SK-N-SH treated with all-trans-retinoic acid at 6 μM for 48 hours (cell line): ENCODE results near the gene OR51D1.

Experiments used
- CSDC2 ChIP-seq: fragments of 250-450 bp; sonication (Bioruptor Pico); IDR thresholded peaks from 2 replicates; pipeline ENCODE4 v1.5.0; 2020; ENCODE audit warnings: mild to moderate bottlenecking, moderate library complexity
- GLIS3 ChIP-seq: fragments of 250-450 bp; sonication (Bioruptor Pico); IDR thresholded peaks from 2 replicates; pipeline ENCODE4 v1.5.0; 2020; ENCODE audit warnings: mild to moderate bottlenecking, moderate library complexity
- RARB ChIP-seq: fragments of 250-450 bp; sonication (Bioruptor Pico); IDR thresholded peaks from 2 replicates; pipeline ENCODE4 v1.8.0; 2021; ENCODE audit warnings: mild to moderate bottlenecking, moderate library complexity
- SNAI2 ChIP-seq: fragments of 250-450 bp; sonication (Bioruptor Pico); IDR thresholded peaks from 2 replicates; pipeline ENCODE4 v1.5.0; 2020; ENCODE audit warnings: mild to moderate bottlenecking, moderate library complexity
- TCF4 ChIP-seq: fragments of 250-450 bp; sonication (Bioruptor Pico); IDR thresholded peaks from 2 replicates; pipeline ENCODE4 v1.8.0; 2021; ENCODE audit warnings: mild to moderate bottlenecking, moderate library complexity, borderline replicate concordance
- TOX ChIP-seq: fragments of 250-450 bp; sonication (Bioruptor Pico); IDR thresholded peaks from 2 replicates; pipeline ENCODE4 v1.8.0; 2021; ENCODE audit warnings: mild to moderate bottlenecking, moderate library complexity, borderline replicate concordance
- ZFP30 ChIP-seq: fragments of 450-650 bp; formaldehyde crosslinking; IDR thresholded peaks from 2 replicates; pipeline ENCODE4 v1.5.0; 2022; ENCODE audit warnings: mild to moderate bottlenecking, moderate library complexity
- ZNF565 ChIP-seq: fragments of 450-650 bp; formaldehyde crosslinking; conservative IDR thresholded peaks from 2 replicates; pipeline ENCODE4 v1.5.0; 2020; ENCODE audit warnings: low read depth, mild to moderate bottlenecking, moderate library complexity
- ZNF70 ChIP-seq: fragments of 450-650 bp; formaldehyde crosslinking; IDR thresholded peaks from 2 replicates; pipeline ENCODE4 v1.5.0; 2020; ENCODE audit warnings: mild to moderate bottlenecking, moderate library complexity
- ZNF8 ChIP-seq: fragments of 450-650 bp; formaldehyde crosslinking; IDR thresholded peaks from 2 replicates; pipeline ENCODE4 v1.5.0; 2020; ENCODE audit warnings: mild to moderate bottlenecking, moderate library complexity
- TF ChIP-seq, protein P1 (sequence below): fragments of 250-450 bp; sonication (Bioruptor Pico); IDR thresholded peaks from 2 replicates; pipeline ENCODE4 v1.8.0; 2020; ENCODE audit warnings: mild to moderate bottlenecking, moderate library complexity, borderline replicate concordance
- TF ChIP-seq, protein P2 (sequence below): fragments of 250-450 bp; sonication (Bioruptor Pico); IDR thresholded peaks from 2 replicates; pipeline ENCODE4 v1.5.1; 2020; ENCODE audit warnings: low read depth, mild to moderate bottlenecking, moderate library complexity
- TF ChIP-seq, protein P3 (sequence below): fragments of 250-450 bp; sonication (Bioruptor Pico); IDR thresholded peaks from 2 replicates; pipeline ENCODE4 v1.5.1; 2021; ENCODE audit warnings: mild to moderate bottlenecking, moderate library complexity

DNA sequence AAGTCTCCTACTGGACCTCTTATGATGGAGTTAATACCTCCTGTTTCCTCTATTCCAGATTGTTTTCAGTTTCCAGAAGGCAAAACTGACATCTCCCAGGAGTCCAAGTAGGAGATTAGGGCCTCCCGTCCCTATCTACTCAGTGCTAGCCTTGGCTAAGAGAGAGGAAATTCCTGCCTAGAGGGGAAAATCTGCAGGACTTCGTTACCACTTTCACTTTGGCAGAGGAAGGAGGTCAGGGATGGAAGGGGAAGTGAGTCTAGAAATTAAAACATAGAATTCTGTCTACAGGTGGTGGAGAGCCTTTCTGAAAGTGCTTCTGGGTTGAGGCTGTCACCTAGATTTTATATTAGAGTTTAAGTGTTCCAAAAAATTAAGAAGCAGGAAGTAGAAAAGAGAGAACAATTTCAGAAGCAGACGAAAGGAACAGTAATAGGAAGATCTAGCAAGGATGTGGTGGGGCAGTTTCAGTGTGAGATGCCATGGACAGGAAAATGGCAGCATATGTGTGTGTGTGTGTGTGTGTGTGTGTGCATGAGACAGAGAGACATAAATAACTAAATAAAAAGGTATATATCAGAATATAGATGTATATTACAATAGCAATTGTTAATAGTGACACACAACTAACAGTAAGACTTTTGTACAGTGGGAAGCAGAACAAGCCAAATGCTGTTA is 26.9 kb upstream of the OR51D1 start:
- TF ChIP-seq ZFP30 (CRISPR knock-in tag) (no peak), TOX (no peak), RARB (CRISPR knock-in tag) (no peak), ZNF70 (CRISPR knock-in tag) (no peak), CSDC2 (CRISPR knock-in tag) (no peak), SNAI2 (CRISPR knock-in tag) (no peak), ZNF8 (CRISPR knock-in tag) (no peak), TCF4 (CRISPR knock-in tag) (no peak), ZNF565 (CRISPR knock-in tag) (no peak), GLIS3 (CRISPR knock-in tag) (no peak)
- TF ChIP-seq, protein P1, sequence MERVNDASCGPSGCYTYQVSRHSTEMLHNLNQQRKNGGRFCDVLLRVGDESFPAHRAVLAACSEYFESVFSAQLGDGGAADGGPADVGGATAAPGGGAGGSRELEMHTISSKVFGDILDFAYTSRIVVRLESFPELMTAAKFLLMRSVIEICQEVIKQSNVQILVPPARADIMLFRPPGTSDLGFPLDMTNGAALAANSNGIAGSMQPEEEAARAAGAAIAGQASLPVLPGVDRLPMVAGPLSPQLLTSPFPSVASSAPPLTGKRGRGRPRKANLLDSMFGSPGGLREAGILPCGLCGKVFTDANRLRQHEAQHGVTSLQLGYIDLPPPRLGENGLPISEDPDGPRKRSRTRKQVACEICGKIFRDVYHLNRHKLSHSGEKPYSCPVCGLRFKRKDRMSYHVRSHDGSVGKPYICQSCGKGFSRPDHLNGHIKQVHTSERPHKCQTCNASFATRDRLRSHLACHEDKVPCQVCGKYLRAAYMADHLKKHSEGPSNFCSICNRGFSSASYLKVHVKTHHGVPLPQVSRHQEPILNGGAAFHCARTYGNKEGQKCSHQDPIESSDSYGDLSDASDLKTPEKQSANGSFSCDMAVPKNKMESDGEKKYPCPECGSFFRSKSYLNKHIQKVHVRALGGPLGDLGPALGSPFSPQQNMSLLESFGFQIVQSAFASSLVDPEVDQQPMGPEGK = no peak
- TF ChIP-seq, protein P2, sequence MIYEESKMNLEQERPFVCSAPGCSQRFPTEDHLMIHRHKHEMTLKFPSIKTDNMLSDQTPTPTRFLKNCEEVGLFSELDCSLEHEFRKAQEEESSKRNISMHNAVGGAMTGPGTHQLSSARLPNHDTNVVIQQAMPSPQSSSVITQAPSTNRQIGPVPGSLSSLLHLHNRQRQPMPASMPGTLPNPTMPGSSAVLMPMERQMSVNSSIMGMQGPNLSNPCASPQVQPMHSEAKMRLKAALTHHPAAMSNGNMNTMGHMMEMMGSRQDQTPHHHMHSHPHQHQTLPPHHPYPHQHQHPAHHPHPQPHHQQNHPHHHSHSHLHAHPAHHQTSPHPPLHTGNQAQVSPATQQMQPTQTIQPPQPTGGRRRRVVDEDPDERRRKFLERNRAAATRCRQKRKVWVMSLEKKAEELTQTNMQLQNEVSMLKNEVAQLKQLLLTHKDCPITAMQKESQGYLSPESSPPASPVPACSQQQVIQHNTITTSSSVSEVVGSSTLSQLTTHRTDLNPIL (CRISPR knock-in tag) = no peak
- TF ChIP-seq, protein P3, sequence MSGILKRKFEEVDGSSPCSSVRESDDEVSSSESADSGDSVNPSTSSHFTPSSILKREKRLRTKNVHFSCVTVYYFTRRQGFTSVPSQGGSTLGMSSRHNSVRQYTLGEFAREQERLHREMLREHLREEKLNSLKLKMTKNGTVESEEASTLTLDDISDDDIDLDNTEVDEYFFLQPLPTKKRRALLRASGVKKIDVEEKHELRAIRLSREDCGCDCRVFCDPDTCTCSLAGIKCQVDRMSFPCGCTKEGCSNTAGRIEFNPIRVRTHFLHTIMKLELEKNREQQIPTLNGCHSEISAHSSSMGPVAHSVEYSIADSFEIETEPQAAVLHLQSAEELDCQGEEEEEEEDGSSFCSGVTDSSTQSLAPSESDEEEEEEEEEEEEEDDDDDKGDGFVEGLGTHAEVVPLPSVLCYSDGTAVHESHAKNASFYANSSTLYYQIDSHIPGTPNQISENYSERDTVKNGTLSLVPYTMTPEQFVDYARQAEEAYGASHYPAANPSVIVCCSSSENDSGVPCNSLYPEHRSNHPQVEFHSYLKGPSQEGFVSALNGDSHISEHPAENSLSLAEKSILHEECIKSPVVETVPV (CRISPR knock-in tag) = no peak
